Fibroblast of gingiva (primary cell): Measurements from ENCODE around the gene OSGIN1.

Experiments used
- DNase-seq: peaks from one replicate; pipeline ENCODE4 v3.0.0-alpha.2; 2011; ENCODE audit warnings: low read depth

The OSGIN1 gene

GRCh38 chr16:83926726-83927397 is 26.2 kb upstream of the OSGIN1 start:
- DNase-seq, result peak; percentile 33

GRCh38 chr16:83928341-83929055 is 24.5 kb upstream of the OSGIN1 start:
- peak; percentile 55 for DNase-seq

- DNase-seq, result no peak
Observed at GRCh38 chr16:83929811-83930555, 23.1 kb upstream of the OSGIN1 start.

DNA sequence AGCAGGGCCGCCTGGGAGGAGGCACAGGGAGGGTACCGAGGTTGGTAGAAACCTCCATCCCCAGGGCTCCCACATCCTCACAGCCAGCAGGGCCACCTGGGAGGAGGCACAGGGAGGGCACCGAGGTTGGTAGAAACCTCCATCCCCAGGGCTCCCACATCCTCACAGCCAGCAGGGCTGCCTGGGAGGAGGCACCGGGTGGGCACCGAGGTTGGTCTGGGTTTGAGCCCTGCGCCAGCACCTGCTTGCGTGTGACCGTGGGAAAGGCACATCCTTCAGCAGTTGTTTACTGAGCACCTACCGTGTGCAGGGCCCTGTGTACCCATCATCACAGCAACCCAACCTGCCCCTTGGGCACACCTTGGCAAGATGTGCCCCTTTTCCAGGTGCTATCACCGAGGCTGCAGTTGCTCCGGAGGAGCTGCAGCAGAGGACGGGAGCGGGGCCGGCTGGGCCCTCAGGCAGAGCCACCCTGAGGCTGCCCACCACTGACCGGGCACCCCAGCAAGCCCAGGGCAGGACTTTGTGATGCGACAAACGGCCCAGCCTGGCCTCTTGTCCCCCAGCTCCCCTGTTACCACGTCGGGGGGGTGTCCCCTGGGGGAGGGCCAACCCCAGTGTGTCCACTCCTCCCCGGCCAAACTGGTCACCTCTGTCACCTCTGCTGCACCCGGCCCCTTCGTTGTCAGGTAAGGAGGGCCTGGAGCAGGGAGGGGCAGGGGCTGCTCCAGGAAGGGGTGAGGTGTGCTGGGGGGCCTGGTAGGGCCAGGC is 22.1 kb upstream of the OSGIN1 start:
- no peak for DNase-seq

DNA sequence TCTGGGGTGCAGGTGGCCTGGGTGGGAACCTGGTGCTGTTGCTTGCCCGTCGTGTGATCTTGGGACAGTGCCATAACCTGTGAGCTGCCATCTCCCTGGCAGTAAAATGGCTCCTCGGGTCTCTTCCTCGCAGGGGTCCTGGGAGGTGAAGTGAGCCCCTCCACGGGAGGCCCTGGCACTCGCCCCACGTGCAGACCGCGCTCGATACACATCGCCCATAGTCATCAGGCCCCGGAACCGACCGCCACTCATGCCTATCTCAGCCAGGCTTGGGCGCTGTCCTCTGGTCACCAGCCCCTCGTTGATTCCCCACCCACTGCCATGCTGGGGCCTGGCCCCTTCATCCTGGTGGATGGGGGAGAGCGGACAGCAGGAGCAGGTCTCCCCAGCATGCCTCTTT is 21.5 kb upstream of the OSGIN1 start:
- DNase-seq, result no peak

DNA sequence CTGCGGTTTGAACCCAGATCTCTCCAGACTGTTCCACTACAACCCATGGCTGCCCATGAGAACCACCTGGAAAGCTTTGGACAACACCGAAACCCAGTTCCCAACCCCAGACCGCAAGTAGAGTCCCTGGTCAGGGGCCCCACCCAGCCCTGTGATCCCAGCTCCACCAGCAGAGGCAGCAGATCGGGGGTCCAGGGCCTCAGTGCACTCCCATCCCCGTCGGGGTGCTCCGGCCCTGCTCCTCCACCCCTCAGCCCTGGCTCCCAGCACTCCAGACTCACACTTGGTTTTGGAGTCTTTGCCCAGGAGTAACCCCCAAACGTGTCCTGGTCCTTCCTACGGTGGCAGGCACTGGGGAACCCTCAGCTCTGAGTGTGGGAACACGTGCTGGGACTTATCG is 20.7 kb upstream of the OSGIN1 start:
- DNase-seq, result no peak

DNA sequence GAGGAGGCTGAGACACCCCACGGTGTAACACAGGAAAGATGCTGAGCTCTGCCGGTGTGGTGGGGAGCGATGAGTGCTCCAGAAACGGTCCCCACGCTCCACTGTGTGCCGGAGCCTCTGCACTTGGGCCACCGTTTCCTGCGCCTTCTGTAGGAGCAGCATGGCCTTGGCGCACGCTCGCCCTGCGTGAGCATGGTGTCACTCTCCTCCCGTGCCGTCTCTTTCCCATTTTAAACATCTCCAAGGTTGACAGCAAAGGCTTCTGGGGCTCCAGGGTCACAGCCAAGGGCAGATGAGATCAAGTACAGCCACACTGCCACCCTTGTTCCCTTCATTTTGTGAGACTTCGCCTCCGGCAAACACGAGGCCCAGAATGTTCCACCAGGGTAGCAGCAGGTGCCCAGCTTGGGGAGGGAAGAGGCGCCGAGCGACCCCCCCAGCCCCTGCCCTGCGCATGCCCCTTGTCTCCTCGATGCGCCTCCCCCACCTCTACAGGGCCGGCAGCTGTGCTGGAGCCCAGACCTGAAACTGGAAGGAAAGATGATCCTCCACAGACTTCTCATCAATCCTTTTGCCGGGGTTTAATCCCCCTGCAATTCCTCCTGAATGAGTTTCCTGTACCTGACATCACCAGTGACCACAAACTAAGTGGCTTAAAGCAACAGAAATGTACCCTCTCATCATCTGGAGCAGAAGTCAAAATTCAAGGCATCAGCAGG is 19.9 kb upstream of the OSGIN1 start:
- DNase-seq, result no peak

GRCh38 chr16:83933885-83934683 is 19.0 kb upstream of the OSGIN1 start:
- DNase-seq, result no peak

DNA sequence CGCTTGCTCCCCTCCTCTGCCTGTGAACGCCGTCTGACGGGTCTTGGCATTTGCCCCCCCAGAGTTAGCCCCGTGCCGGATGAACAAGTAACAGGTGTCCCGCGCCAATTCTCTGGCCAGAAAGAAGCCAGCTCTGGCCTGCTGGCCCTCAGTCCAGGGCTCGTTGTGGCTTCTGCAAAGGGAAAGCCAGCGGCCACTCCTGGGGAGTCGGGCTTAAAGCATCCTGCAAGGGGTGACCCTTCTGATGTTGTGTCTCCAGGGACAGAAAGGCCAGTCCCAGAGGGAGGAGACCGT is 18.4 kb upstream of the OSGIN1 start:
- no peak for DNase-seq

DNA sequence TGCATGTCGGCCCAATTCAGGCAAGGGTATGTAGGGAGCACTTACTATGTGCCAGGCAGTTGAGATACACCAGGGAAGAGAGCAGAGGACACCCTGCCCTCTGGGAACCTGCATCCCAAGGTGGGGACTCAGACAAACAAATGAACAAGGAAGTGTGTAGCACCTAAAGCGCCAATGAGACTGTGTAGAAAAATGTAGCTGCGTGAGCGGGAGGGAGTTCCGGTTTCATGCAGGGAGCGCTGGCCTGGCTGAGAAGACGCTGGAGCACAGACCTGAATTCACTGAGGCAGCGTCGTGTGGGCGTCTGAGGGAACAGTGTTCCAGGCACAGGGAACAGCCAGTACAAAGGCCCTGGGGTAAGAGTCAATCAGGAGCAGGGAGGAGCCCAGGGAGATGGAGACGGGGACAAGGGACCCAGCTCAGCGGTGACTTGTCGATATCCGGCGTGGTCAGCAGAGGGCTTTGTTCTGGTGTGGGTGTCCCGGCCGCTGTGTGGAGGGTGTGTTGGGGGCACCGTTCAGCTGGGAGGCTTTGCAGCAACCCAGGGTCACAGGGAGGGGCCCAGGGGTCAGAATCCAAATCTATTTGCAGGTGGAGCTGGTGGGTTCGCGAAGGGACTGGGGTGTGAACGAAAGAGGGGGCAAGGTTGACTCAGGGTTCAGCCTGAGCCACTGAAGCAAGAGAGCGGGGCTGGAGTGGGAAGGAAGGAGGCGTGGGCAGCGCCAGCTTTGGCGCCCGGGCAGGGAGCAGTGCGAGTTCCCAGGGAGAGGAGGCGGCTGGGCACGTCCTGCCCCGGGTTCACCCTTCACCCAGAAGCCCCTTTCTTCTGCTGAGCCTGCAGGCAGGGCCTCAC is 17.8 kb upstream of the OSGIN1 start:
- DNase-seq, result no peak

- no peak for DNase-seq
Observed at GRCh38 chr16:83935858-83936255, 17.2 kb upstream of the OSGIN1 start.

GRCh38 chr16:83936581-83937165 is 16.4 kb upstream of the OSGIN1 start:
- DNase-seq, result no peak

DNA sequence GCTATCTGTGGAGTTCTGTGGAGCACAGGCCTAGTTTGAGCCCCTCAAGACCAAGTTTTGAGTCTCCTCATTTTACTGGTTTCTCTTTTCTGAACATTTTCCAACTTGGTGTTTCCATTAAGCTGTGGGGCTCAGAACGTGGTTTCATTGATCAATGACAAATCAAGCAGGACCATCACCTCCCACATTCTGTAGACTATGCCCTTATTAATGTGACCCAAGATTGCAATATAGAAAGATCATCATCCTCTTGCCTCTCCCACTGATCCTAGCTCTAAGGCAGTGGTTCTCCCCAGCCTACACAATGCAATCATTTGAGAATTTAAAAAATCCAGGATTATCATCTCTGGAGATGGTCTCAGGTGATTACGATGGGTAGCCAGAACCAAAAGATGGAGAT is 15.8 kb upstream of the OSGIN1 start:
- no peak for DNase-seq

- DNase-seq, result no peak
Observed at GRCh38 chr16:83937922-83938885, 14.8 kb upstream of the OSGIN1 start.

- DNase-seq, result no peak
Observed at GRCh38 chr16:83939266-83939855, 13.7 kb upstream of the OSGIN1 start.

- no peak for DNase-seq
Observed at GRCh38 chr16:83940119-83940518, 12.9 kb upstream of the OSGIN1 start.

DNA sequence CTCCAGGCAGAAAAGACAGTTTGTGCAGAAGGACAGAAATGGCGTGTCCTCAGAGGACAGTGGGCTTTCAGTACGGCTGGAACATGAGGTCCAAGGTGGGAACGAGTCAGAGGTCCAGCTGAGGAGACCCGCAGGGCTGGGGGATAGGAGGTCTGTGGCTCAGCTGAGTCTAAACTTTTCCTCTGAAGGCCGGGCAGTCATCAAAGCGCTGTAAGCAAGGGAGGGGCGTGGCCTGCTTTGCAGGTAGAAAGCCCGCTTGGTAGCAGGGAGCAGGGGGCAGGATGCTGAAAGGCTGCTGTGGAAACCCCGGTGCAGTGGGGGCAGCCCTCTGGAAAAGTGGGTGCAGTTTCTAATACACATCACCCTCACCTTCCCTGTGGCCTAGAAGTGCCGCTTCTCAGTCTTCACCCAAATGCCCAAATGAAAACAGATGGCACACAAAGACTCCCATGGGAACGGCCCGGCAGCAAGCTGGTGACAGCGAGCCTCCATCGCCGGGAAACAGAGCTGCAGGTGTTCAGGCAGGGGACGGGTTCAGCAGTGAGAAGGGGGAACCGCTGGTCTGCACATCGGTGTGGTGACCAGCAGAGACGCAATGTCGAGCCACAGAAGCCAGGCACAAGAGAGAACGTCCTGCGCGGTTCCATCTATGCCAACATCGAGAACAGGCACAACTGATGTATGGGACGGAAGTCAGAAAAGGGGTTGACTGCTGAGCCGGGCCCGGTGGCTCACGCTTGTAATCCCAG is 12.2 kb upstream of the OSGIN1 start:
- no peak for DNase-seq
